ENCODE measurements around the gene LRRC46. TPM values are rescaled to one million over a fixed set of nuclear protein-coding genes. Genes with fewer than 3 reads are reported as not detected.

The LRRC46 gene
- total RNA-seq, 2 experiments from 2014 or later, result 0.46 to 0.68 TPM

GRCh38 chr17:47869114-47869513, 37.6 kb downstream of the LRRC46 start:
- Mint-ChIP-seq H3K27ac (no peak overlapping the region), H3K36me3 (no peaks in the 10 kb centered on the region), H3K4me3 (no peak overlapping the region), H3K27me3 (peaks cover 44% of the 10 kb centered on the region), H3K9me3 (no peaks in the 10 kb centered on the region), H3K4me1 (peaks cover 5% of the 10 kb centered on the region)
- DNase-seq, result no peak

- peaks cover 54% of the 10 kb centered on the region for H3K27me3 Mint-ChIP-seq
- no peak for DNase-seq
- no peaks in the 10 kb centered on the region for H3K36me3 Mint-ChIP-seq
- peaks cover 2% of the 10 kb centered on the region for H3K4me1 Mint-ChIP-seq
- H3K27ac Mint-ChIP-seq, result no peak overlapping the region
- H3K9me3 Mint-ChIP-seq, result no peaks in the 10 kb centered on the region
- no peak overlapping the region for H3K4me3 Mint-ChIP-seq
Observed at GRCh38 chr17:47870056-47870455, 38.6 kb downstream of the LRRC46 start.

- H3K9me3 Mint-ChIP-seq, result no peaks in the 10 kb centered on the region
- DNase-seq, result no peak
- no peak overlapping the region for H3K27ac Mint-ChIP-seq
- no peaks in the 10 kb centered on the region for H3K4me1 Mint-ChIP-seq
- no peak overlapping the region for H3K4me3 Mint-ChIP-seq
- H3K27me3 Mint-ChIP-seq, result peaks cover 59% of the 10 kb centered on the region
- no peaks in the 10 kb centered on the region for H3K36me3 Mint-ChIP-seq
Observed at GRCh38 chr17:47871048-47871447, 39.6 kb downstream of the LRRC46 start.

GRCh38 chr17:47872019-47872650, 40.7 kb downstream of the LRRC46 start:
- H3K4me3 Mint-ChIP-seq, result no peak overlapping the region
- no peak overlapping the region for H3K27ac Mint-ChIP-seq
- no peak for DNase-seq
- no peaks in the 10 kb centered on the region for H3K9me3 Mint-ChIP-seq
- no peaks in the 10 kb centered on the region for H3K4me1 Mint-ChIP-seq
- H3K27me3 Mint-ChIP-seq, result peaks cover 55% of the 10 kb centered on the region
- H3K36me3 Mint-ChIP-seq, result no peaks in the 10 kb centered on the region

- Mint-ChIP-seq H3K27me3 (peaks cover 55% of the 10 kb centered on the region), H3K27ac (no peak overlapping the region), H3K4me1 (no peaks in the 10 kb centered on the region), H3K9me3 (no peaks in the 10 kb centered on the region), H3K36me3 (no peaks in the 10 kb centered on the region), H3K4me3 (no peak overlapping the region)
- DNase-seq, result no peak
Observed at GRCh38 chr17:47872651-47873161, 41.2 kb downstream of the LRRC46 start.

GRCh38 chr17:47873200-47874090, 42.0 kb downstream of the LRRC46 start:
- Mint-ChIP-seq H3K36me3 (no peaks in the 10 kb centered on the region), H3K4me1 (no peaks in the 10 kb centered on the region), H3K4me3 (no peak overlapping the region), H3K9me3 (no peaks in the 10 kb centered on the region), H3K27me3 (peaks cover 55% of the 10 kb centered on the region), H3K27ac (no peak overlapping the region)
- no peak for DNase-seq

- DNase-seq, result no peak
- no peaks in the 10 kb centered on the region for H3K36me3 Mint-ChIP-seq
- H3K27me3 Mint-ChIP-seq, result peaks cover 49% of the 10 kb centered on the region
- H3K9me3 Mint-ChIP-seq, result no peaks in the 10 kb centered on the region
- H3K27ac Mint-ChIP-seq, result no peak overlapping the region
- no peak overlapping the region for H3K4me3 Mint-ChIP-seq
- peaks cover 3% of the 10 kb centered on the region for H3K4me1 Mint-ChIP-seq
Observed at GRCh38 chr17:47875011-47875985, 43.8 kb downstream of the LRRC46 start.

GRCh38 chr17:47877368-47878034, 46.0 kb downstream of the LRRC46 start:
- H3K4me1 Mint-ChIP-seq, result peaks cover 3% of the 10 kb centered on the region
- no peaks in the 10 kb centered on the region for H3K36me3 Mint-ChIP-seq
- H3K9me3 Mint-ChIP-seq, result no peaks in the 10 kb centered on the region
- H3K27ac Mint-ChIP-seq, result no peak overlapping the region
- peaks cover 29% of the 10 kb centered on the region for H3K27me3 Mint-ChIP-seq
- H3K4me3 Mint-ChIP-seq, result no peak overlapping the region
- no peak for DNase-seq

GRCh38 chr17:47878203-47879027, 46.9 kb downstream of the LRRC46 start:
- Mint-ChIP-seq H3K36me3 (no peaks in the 10 kb centered on the region), H3K9me3 (no peaks in the 10 kb centered on the region), H3K4me1 (peaks cover 5% of the 10 kb centered on the region), H3K27me3 (peaks cover 22% of the 10 kb centered on the region), H3K27ac (no peak overlapping the region), H3K4me3 (no peak overlapping the region)
- no peak for DNase-seq

- no peaks in the 10 kb centered on the region for H3K9me3 Mint-ChIP-seq
- H3K4me3 Mint-ChIP-seq, result no peak overlapping the region
- H3K27ac Mint-ChIP-seq, result no peak overlapping the region
- DNase-seq, result no peak
- peaks cover 8% of the 10 kb centered on the region for H3K4me1 Mint-ChIP-seq
- H3K36me3 Mint-ChIP-seq, result no peaks in the 10 kb centered on the region
- peaks cover 15% of the 10 kb centered on the region for H3K27me3 Mint-ChIP-seq
Observed at GRCh38 chr17:47879028-47879585, 47.6 kb downstream of the LRRC46 start.

GRCh38 chr17:47879776-47880454, 48.4 kb downstream of the LRRC46 start:
- no peak overlapping the region for H3K4me3 Mint-ChIP-seq
- no peak overlapping the region for H3K27ac Mint-ChIP-seq
- H3K9me3 Mint-ChIP-seq, result no peaks in the 10 kb centered on the region
- H3K4me1 Mint-ChIP-seq, result peaks cover 13% of the 10 kb centered on the region
- no peak for DNase-seq
- H3K27me3 Mint-ChIP-seq, result peaks cover 7% of the 10 kb centered on the region
- H3K36me3 Mint-ChIP-seq, result no peaks in the 10 kb centered on the region

GRCh38 chr17:47882247-47882646, 50.8 kb downstream of the LRRC46 start:
- H3K27me3 Mint-ChIP-seq, result no peaks in the 10 kb centered on the region
- H3K4me1 Mint-ChIP-seq, result peaks cover 23% of the 10 kb centered on the region
- no peak overlapping the region for H3K4me3 Mint-ChIP-seq
- H3K9me3 Mint-ChIP-seq, result no peaks in the 10 kb centered on the region
- DNase-seq, result no peak
- no peak overlapping the region for H3K27ac Mint-ChIP-seq
- no peaks in the 10 kb centered on the region for H3K36me3 Mint-ChIP-seq
